HepG2 (cell line): Measurements from ENCODE around the gene PLD2. TPM values are rescaled to one million over a fixed set of nuclear protein-coding genes. Genes with fewer than 3 reads are reported as not detected.

Source experiments
- ATAC-seq: fragments of 200-7000 bp; cut with Tn5 transposase; 3 replicates; pipeline ENCODE4 v1.9.1; 2020; ENCODE audit warnings: mild to moderate bottlenecking, moderate library complexity
- BruUV-seq: library from RNA; stranded (reverse); fragments of 400-500 nt; replicated peaks from 2 replicates; lab custom pipeline; 2021; lab: Mats Ljungman, UMichigan
- CTCF ChIA-PET: fragments of 300-600 bp; formaldehyde crosslinking; extraction: SDS; loops from one replicate; lab custom pipeline; 2021; ENCODE audit warnings: low total read pairs, inconsistent platforms, low intra/inter-chr PET ratio; lab: Yijun Ruan, JAX
- POLR2A ChIA-PET: fragments of 350-600 bp; sonication (Branson Sonifier 250); formaldehyde crosslinking; loops from one replicate; lab custom pipeline; 2020; ENCODE audit warnings: antibody characterized with exemption, inconsistent platforms; lab: Yijun Ruan, JAX
- DNase-seq: peaks from one replicate; pipeline ENCODE4 v3.0.0-alpha.2; 2015; ENCODE audit warnings: low spot score
- FAIRE-seq: peaks from 3 replicates; lab custom pipeline; 2011; peaks lifted over from hg19 to GRCh38; lab: Jason Lieb, UNC
- H2AFZ ChIP-seq: one replicate; pipeline ENCODE4 v1.6.1; 2011; ENCODE audit warnings: low read length, inconsistent platforms
- H3K27ac ChIP-seq: fragments of 300-600 bp; 3 replicates; pipeline ENCODE4 v1.8.0; 2011; ENCODE audit warnings: mixed run types, mild to moderate bottlenecking, mixed read lengths, low read length, inconsistent platforms; ENCODE audit not compliant: insufficient read depth; ENCODE audit errors: extremely low read length
- H3K27me3 ChIP-seq, 2 experiments: fragments of 200-600 bp in 1 of 2; 2 replicates in 1 of 2; 3 replicates in 1 of 2; pipeline versions ENCODE4 v1.6.0 to v1.8.0; 2011; ENCODE audit warnings: low read length in 2 of 2, mild to moderate bottlenecking in 2 of 2, moderate library complexity in 2 of 2, inconsistent platforms in 1 of 2; ENCODE audit not compliant: insufficient read depth in 2 of 2, control insufficient read depth in 1 of 2
- H3K36me3 ChIP-seq, 2 experiments: fragments of 200-600 bp in 1 of 2; replicated peaks in 1 of 2; 2 replicates in 1 of 2; 3 replicates in 1 of 2; pipeline versions ENCODE4 v1.5.1 to v1.8.0; 2011; ENCODE audit warnings: low read length in 2 of 2, inconsistent platforms in 1 of 2; ENCODE audit not compliant: insufficient read depth in 2 of 2, control insufficient read depth in 1 of 2
- H3K4me1 ChIP-seq: 2 replicates; pipeline ENCODE4 v1.5.1; 2012; ENCODE audit warnings: low read length, inconsistent platforms; ENCODE audit not compliant: insufficient read depth
- H3K4me2 ChIP-seq: 2 replicates; pipeline ENCODE4 v1.6.0; 2011; ENCODE audit warnings: low read depth, low read length, inconsistent platforms
- H3K4me3 ChIP-seq, 3 experiments: fragments of 200-600 bp in 1 of 3; sonication (generic), shearing (Covaris generic) in 1 of 3; replicated peaks in 1 of 3; 2 replicates each; pipeline ENCODE4 v1.5.1; 2011 to 2016; ENCODE audit warnings: low read length in 3 of 3, inconsistent platforms in 2 of 3, low read depth in 2 of 3, mild to moderate bottlenecking in 2 of 3, control low read depth in 1 of 3, mixed read lengths in 1 of 3; ENCODE audit not compliant: insufficient read depth in 1 of 3
- H3K79me2 ChIP-seq: one replicate; pipeline ENCODE4 v1.6.1; 2011; ENCODE audit warnings: low read length, inconsistent platforms; ENCODE audit not compliant: insufficient read depth
- H3K9ac ChIP-seq: 2 replicates; pipeline ENCODE4 v1.6.0; 2011; ENCODE audit warnings: mild to moderate bottlenecking, low read depth, low read length, inconsistent platforms; ENCODE audit not compliant: insufficient read depth
- H3K9me3 ChIP-seq: 2 replicates; pipeline ENCODE4 v1.5.1; 2012; ENCODE audit warnings: mild to moderate bottlenecking, low read length
- H4K20me1 ChIP-seq: 2 replicates; pipeline ENCODE4 v1.6.0; 2011; ENCODE audit warnings: inconsistent platforms, mild to moderate bottlenecking, low read length, moderate library complexity; ENCODE audit not compliant: insufficient read depth
- DNMT1 ChIP-seq: sonication (generic); formaldehyde crosslinking; IDR thresholded peaks from 2 replicates; pipeline ENCODE4 v1.5.1; 2020; ENCODE audit warnings: mild to moderate bottlenecking, missing genetic modification reagents
- NAIF1 ChIP-seq: sonication (generic); formaldehyde crosslinking; IDR thresholded peaks from 2 replicates; pipeline ENCODE4 v1.5.0; 2020; ENCODE audit warnings: mild to moderate bottlenecking, missing genetic modification reagents, borderline replicate concordance
- NR2F1 ChIP-seq, 2 experiments: fragments of 450-650 bp in 1 of 2; formaldehyde crosslinking in 1 of 2; IDR thresholded peaks; 2 replicates each; pipeline versions ENCODE4 v1.5.0 to v1.6.1; 2016 to 2020; ENCODE audit warnings: mild to moderate bottlenecking in 1 of 2, missing compliant biosample characterization in 1 of 2, missing genetic modification reagents in 1 of 2, moderate library complexity in 1 of 2
- TMF1 ChIP-seq: sonication (generic); formaldehyde crosslinking; IDR thresholded peaks from 2 replicates; pipeline ENCODE4 v1.8.1; 2022; ENCODE audit warnings: low read depth, missing genetic modification reagents
- ZNF20 ChIP-seq: sonication (generic); formaldehyde crosslinking; IDR thresholded peaks from 2 replicates; pipeline ENCODE4 v1.4.0; 2020; ENCODE audit warnings: mild to moderate bottlenecking, moderate library complexity, missing genetic modification reagents
- ZNF407 ChIP-seq: sonication (generic); formaldehyde crosslinking; IDR thresholded peaks from one replicate; pipeline ENCODE4 v1.5.1; 2020; ENCODE audit warnings: mild to moderate bottlenecking, missing genetic modification reagents; ENCODE audit errors: not compliant biosample characterization
- ZNF704 ChIP-seq: sonication (generic); formaldehyde crosslinking; IDR thresholded peaks from 2 replicates; pipeline ENCODE4 v1.8.1; 2023; ENCODE audit warnings: mild to moderate bottlenecking, inconsistent platforms, moderate library complexity, missing genetic modification reagents, borderline replicate concordance
- WGBS: methylation state at CpG from one replicate; pipeline ENCODE4 v1.1.6; 2017; ENCODE audit warnings: low lambda C conversion rate; 5-methylcytosine and 5-hydroxymethylcytosine counted together
- in situ Hi-C: cut with HindIII; loops from 2 replicates; pipeline ENCODE4 v1.10.0; 2017; ENCODE audit warnings: low pct_unique_long_range_greater_than_20kb; ENCODE audit not compliant: extremely low pct_ligation_motif_present
- intact Hi-C: fragments of 100-400 bp; cut with micrococcal nuclease; formaldehyde crosslinking; loops from one replicate; pipeline ENCODE4 v1.10.0; 2022; ENCODE audit not compliant: unreplicated experiment
- polyA plus RNA-seq, 8 experiments: library from polyadenylated mRNA; depleted of rRNA in 3 of 8; stranded (reverse) in 7 of 8; unstranded in 1 of 8; fragments of >200 nt; fragmentation: Illumina TruSeq in 4 of 8; extraction: Trizol in 4 of 8; gene quantifications; 2 replicates each; pipeline versions ENCODE4 v1.2.1 to v1.2.3, GENCODE V29; 2011 to 2016; ENCODE audit warnings: low read depth in 4 of 8, missing spikeins in 1 of 8, mixed read lengths in 1 of 8; ENCODE audit not compliant: insufficient read depth in 1 of 8
- total RNA-seq, 5 experiments: library from RNA; depleted of rRNA; stranded (reverse); fragments of >200 nt; fragmentation: Illumina TruSeq; extraction: Trizol; gene quantifications; 2 replicates each; pipeline ENCODE4 v1.2.3, GENCODE V29; 2016; ENCODE audit warnings: low read depth in 1 of 5

Gene PLD2
- total and polyA plus RNA-seq, 2 of the 13 experiments (the other 11 are each of a cell fraction or from before 2014, with no cell fraction given) = 13.4 to 29.7 TPM

- ChIA-PET POLR2A (no interaction called here), CTCF (no interaction called here)
- H3K9ac ChIP-seq = no peak overlapping the region
- no peak overlapping the region for H3K4me2 ChIP-seq
- whole genome bisulfite sequencing = 88% methylated on average over 2 of the region's 2 CpGs
- peaks cover 51% of the 10 kb centered on the region for H3K79me2 ChIP-seq
- TF ChIP-seq ZNF704 (CRISPR knock-in tag) = no peak
- no peaks in the 10 kb centered on the region for H3K27me3 ChIP-seq
- 0 out of 2 replicates have a peak, but pooled peaks cover 8% of the 10 kb centered on the region for H4K20me1 ChIP-seq
- BruUV-seq = no TSS peak
- no peak for FAIRE-seq
- H3K27ac ChIP-seq = no peak overlapping the region
- no peak overlapping the region for H2AFZ ChIP-seq
- peaks cover 0 to 25% of the 10 kb centered on the region in 2 experiments; a peak in 4 of 5 replicates for H3K36me3 ChIP-seq
- intact Hi-C loops = no loop called here
- in situ Hi-C loops = no loop called here
- no peaks in the 10 kb centered on the region for H3K9me3 ChIP-seq
- ATAC-seq = no peak
- no peak overlapping the region for H3K4me3 ChIP-seq
- H3K4me1 ChIP-seq = peaks cover 49% of the 10 kb centered on the region
- DNase-seq = no peak
These were observed 46.3 kb downstream of the PLD2 start for GRCh38 chr17:4853208-4853671.

- ChIA-PET CTCF (no interaction called here), POLR2A (interaction anchor here (1.2 kb wide), 1 partner anchor 144 kb away, joined by 3 read pairs; no protein-coding TSS in a partner anchor)
- Histone ChIP-seq H3K27me3 (no peaks in the 10 kb centered on the region), H2AFZ (no peak overlapping the region), H3K4me3 (no peak overlapping the region), H3K36me3 (peaks cover 0 to 27% of the 10 kb centered on the region in 2 experiments), H4K20me1 (0 out of 2 replicates have a peak, but pooled peaks cover 8% of the 10 kb centered on the region), H3K79me2 (peaks cover 52% of the 10 kb centered on the region), H3K9ac (no peak overlapping the region), H3K27ac (no peak overlapping the region), H3K4me1 (peaks cover 58% of the 10 kb centered on the region), H3K4me2 (no peak overlapping the region), H3K9me3 (no peaks in the 10 kb centered on the region)
- in situ Hi-C loops (no loop called here), intact Hi-C loops (no loop called here)
- WGBS = 96% methylated on average over 5 of the region's 5 CpGs
- no TSS peak for BruUV-seq
- no peak for FAIRE-seq
- peak; percentile 23 for DNase-seq
- no peak for ATAC-seq
- TF ChIP-seq ZNF407 (CRISPR knock-in tag) (no peak), TMF1 (CRISPR knock-in tag) (no peak), DNMT1 (no peak), NR2F1 (CRISPR knock-in tag; IDR thresholded peaks at IDR 0.05) (no peak), ZNF20 (CRISPR knock-in tag) (no peak), NAIF1 (no peak)
These were observed 47.2 kb downstream of the PLD2 start for GRCh38 chr17:4854111-4854681.
